K562 (cell line): ENCODE data around the gene ADNP. TPM values are rescaled to one million over a fixed set of nuclear protein-coding genes. Genes with fewer than 3 reads are reported as not detected.

Experiments used
- E2F3 ChIP-seq: fragments of 250-450 bp; sonication (Bioruptor Pico); IDR thresholded peaks from 2 replicates; pipeline ENCODE4 v1.4.0; 2020; ENCODE audit warnings: mild to moderate bottlenecking
- HBP1 ChIP-seq: fragments of 450-650 bp; formaldehyde crosslinking; IDR thresholded peaks from 2 replicates; pipeline ENCODE4 v1.4.0; 2022; ENCODE audit warnings: missing genetic modification characterization
- JUN ChIP-seq, 2 experiments: sonication (generic) in 1 of 2; formaldehyde crosslinking in 1 of 2; IDR thresholded peaks; 2 replicates each; pipeline versions ENCODE4 v1.6.1 to v1.8.0; 2012 to 2022; ENCODE audit warnings: borderline replicate concordance in 2 of 2, mild to moderate bottlenecking in 2 of 2, improper control_type of control experiment in 1 of 2, low read depth in 1 of 2, low read length in 1 of 2, missing genetic modification reagents in 1 of 2
- POLR2A ChIP-seq: fragments of 450-650 bp; conservative IDR thresholded peaks from 2 replicates; pipeline ENCODE4 v1.6.1; 2016
- RBM15 ChIP-seq: fragments of 200-400 bp; formaldehyde crosslinking; IDR thresholded peaks from 2 replicates; pipeline ENCODE4 v1.6.1; 2018; ENCODE audit warnings: mild to moderate bottlenecking, low read length, moderate library complexity; ENCODE audit not compliant: insufficient read depth
- RBM17 ChIP-seq: fragments of 200-400 bp; formaldehyde crosslinking; IDR thresholded peaks from 2 replicates; pipeline ENCODE4 v1.6.1; 2017; ENCODE audit warnings: low read depth, mild to moderate bottlenecking, low read length, borderline replicate concordance
- ZNF253 ChIP-seq: fragments of 250-450 bp; sonication (Bioruptor Pico); conservative IDR thresholded peaks from 2 replicates; pipeline ENCODE4 v1.6.1; 2021; ENCODE audit warnings: mild to moderate bottlenecking
- ZNF696 ChIP-seq: fragments of 250-450 bp; sonication (Bioruptor Pico); conservative IDR thresholded peaks from 2 replicates; pipeline ENCODE4 v1.4.0; 2020; ENCODE audit warnings: mild to moderate bottlenecking, moderate library complexity
- polyA plus RNA-seq, 8 experiments: library from polyadenylated mRNA; depleted of rRNA in 4 of 8; stranded (reverse) in 5 of 8; unstranded in 3 of 8; fragments of >200 nt; fragmentation: Nextera tagmentation in 2 of 8; fragmentation: Illumina TruSeq in 1 of 8; extraction: Ambion mirVana in 2 of 8; extraction: Trizol in 1 of 8; gene quantifications; 2 replicates each; pipeline versions ENCODE4 v1.2.1 to v1.2.3, GENCODE V29; 2011 to 2014; ENCODE audit warnings: inconsistent platforms in 1 of 8, missing spikeins in 1 of 8
- total RNA-seq, 7 experiments: library from RNA; depleted of rRNA in 6 of 7; stranded (reverse); fragments of >200 nt in 6 of 7; fragmentation: Illumina TruSeq in 2 of 7; extraction: Trizol in 2 of 7; gene quantifications; 2 replicates each; pipeline versions ENCODE4 v1.2.1 to v1.2.3, GENCODE V29; 2011 to 2021; ENCODE audit warnings: low replicate concordance in 1 of 7

ADNP gene
- total and polyA plus RNA-seq, 9 of the 15 experiments (the other 6 are each of a cell fraction or from before 2014, with no cell fraction given), result 17.8 to 59.9 (median 25.3) TPM

GRCh38 chr20:50844430-50845100 is 86.7 kb downstream of the ADNP start (continued):
- TF ChIP-seq RBM17 (no peak), POLR2A (no peak), HBP1 (CRISPR knock-in tag) (no peak), RBM15 (no peak), E2F3 (no peak), JUN (IDR thresholded peaks at IDR 0.05; ENCODE audit: borderline replicate concordance, low read depth, low read length) (peak; percentile 52; the same call in 1 of the 2 replicates), JUN (CRISPR knock-in tag; IDR thresholded peaks at IDR 0.05; ENCODE audit: borderline replicate concordance) (no peak), ZNF253 (no peak), ZNF696 (CRISPR knock-in tag) (no peak)
- TF ChIP-seq, all 486 proteins: peak for 5
